ENCODE results near the gene TTC33.
"Not testable (repeated sequence)": the region's sequence is repeated elsewhere in the genome, so short reads cannot be mapped to it uniquely, and the experiment has no call there.

DNA sequence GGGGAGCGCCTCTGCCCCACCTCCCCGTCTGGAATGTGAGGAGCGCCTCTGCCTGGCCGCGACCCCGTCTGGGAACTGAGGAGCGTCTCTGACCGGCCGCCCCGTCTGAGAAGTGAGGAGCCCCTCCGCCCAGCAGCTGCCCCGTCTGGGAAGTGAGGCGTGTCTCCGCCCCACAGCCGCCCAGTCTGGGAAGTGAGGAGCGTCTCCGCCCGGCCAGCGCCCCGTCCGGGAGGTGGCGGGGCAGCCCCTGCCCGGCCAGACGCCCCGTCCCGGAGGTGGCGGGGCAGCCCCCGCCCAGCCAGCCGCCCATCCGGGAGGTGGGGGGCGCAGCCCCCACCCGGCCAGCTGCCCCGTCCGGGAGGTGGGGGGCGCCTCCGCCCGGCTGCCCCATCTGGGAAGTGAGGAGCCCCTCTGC lies 33.3 kb downstream of the TTC33 start:
- TF ChIP-seq POLR2AphosphoS5, POLR2A (IDR thresholded peaks at IDR 0.05): not testable (repeated sequence)
